WERI-Rb-1 (cell line): ENCODE results near the gene HP.

Experiments used
- DNase-seq: peaks from one replicate; pipeline ENCODE4 v3.0.0-alpha.2; 2020
- H3K27ac ChIP-seq: fragments of 250-450 bp; sonication (Bioruptor Pico); 2 replicates; pipeline ENCODE4 v1.5.1; 2020; ENCODE audit warnings: mild to moderate bottlenecking, moderate library complexity
- H3K27me3 ChIP-seq: fragments of 250-450 bp; sonication (Bioruptor Pico); 2 replicates; pipeline ENCODE4 v1.5.1; 2021; ENCODE audit warnings: mild to moderate bottlenecking, low read depth, moderate library complexity; ENCODE audit not compliant: insufficient read depth, severe bottlenecking
- H3K36me3 ChIP-seq: fragments of 250-450 bp; sonication (Bioruptor Pico); 2 replicates; pipeline ENCODE4 v1.5.1; 2020; ENCODE audit warnings: mild to moderate bottlenecking, moderate library complexity
- H3K4me3 ChIP-seq: 2 replicates; pipeline ENCODE4 v1.5.1; 2011; ENCODE audit warnings: low read depth, mild to moderate bottlenecking, control low read depth, low read length
- H3K9me3 ChIP-seq: fragments of 250-450 bp; sonication (Bioruptor Pico); 2 replicates; pipeline ENCODE4 v1.5.1; 2021; ENCODE audit warnings: mild to moderate bottlenecking, moderate library complexity; ENCODE audit not compliant: severe bottlenecking
- TF ChIP-seq, protein P1 (sequence below): IDR thresholded peaks from 2 replicates; pipeline ENCODE4 v1.5.1; 2011; ENCODE audit warnings: low read depth, mild to moderate bottlenecking, control low read depth, inconsistent platforms, low read length

Gene HP

GRCh38 chr16:72060405-72060804 lies 6.1 kb downstream of the HP start:
- no peaks in the 10 kb centered on the region for H3K9me3 ChIP-seq
- TF ChIP-seq, protein P1, sequence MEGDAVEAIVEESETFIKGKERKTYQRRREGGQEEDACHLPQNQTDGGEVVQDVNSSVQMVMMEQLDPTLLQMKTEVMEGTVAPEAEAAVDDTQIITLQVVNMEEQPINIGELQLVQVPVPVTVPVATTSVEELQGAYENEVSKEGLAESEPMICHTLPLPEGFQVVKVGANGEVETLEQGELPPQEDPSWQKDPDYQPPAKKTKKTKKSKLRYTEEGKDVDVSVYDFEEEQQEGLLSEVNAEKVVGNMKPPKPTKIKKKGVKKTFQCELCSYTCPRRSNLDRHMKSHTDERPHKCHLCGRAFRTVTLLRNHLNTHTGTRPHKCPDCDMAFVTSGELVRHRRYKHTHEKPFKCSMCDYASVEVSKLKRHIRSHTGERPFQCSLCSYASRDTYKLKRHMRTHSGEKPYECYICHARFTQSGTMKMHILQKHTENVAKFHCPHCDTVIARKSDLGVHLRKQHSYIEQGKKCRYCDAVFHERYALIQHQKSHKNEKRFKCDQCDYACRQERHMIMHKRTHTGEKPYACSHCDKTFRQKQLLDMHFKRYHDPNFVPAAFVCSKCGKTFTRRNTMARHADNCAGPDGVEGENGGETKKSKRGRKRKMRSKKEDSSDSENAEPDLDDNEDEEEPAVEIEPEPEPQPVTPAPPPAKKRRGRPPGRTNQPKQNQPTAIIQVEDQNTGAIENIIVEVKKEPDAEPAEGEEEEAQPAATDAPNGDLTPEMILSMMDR = no peak
- DNase-seq = no peak
- H3K36me3 ChIP-seq = no peaks in the 10 kb centered on the region
- H3K27ac ChIP-seq = no peak overlapping the region
- H3K27me3 ChIP-seq = no peaks in the 10 kb centered on the region
- H3K4me3 ChIP-seq = no peak overlapping the region

DNA sequence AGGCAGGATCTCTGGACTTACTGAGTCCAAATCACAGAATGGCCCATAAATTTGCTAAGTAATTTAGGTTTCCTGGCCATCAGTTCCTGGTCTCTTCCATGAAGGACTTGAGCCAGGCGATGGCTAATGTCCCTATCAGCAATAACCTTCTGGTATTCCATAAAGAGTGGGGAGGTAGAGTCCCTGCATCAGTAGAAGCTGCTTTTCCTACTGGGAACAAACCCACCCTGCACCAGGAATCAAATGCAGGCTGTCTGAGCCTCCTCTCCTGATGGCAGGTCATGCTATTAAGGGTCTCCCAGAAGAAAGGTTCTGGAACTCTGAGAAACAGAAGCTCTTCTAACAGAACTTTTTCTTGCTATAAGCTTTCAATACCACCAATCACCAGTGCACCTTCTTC lies 7.3 kb downstream of the HP start:
- H3K27ac ChIP-seq = no peak overlapping the region
- no peak overlapping the region for H3K4me3 ChIP-seq
- no peaks in the 10 kb centered on the region for H3K36me3 ChIP-seq
- H3K27me3 ChIP-seq = no peaks in the 10 kb centered on the region
- no peaks in the 10 kb centered on the region for H3K9me3 ChIP-seq
- no peak for DNase-seq
- TF ChIP-seq, protein P1 = no peak

DNA sequence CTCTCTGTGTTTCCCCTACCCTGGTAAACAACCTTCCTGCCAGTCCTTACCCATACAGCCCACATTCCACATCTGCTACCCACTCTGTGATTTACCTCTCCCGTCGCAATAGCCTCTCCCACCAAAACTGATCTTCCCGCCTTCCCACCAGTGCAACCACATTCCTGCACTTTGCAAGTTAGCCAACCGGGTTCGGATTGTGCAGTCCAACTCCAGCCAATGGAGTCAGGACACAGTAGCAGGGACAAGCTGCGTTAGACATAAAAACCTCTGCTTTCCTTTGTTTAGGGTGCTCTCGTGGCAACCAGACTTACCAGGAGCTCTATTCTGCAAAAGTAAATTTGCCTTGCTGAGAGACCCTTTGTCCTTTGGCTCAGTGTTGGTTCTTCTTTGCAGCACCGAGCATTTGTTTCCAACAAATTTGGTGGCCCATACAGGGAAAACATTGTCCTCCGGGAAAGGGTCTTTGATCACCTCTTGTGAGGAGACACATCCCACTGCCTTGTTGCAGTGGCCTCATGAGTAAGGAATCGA lies 10.1 kb downstream of the HP start:
- Histone ChIP-seq H3K9me3 (no peaks in the 10 kb centered on the region), H3K27me3 (no peaks in the 10 kb centered on the region), H3K36me3 (no peaks in the 10 kb centered on the region), H3K27ac (no peak overlapping the region), H3K4me3 (no peak overlapping the region)
- TF ChIP-seq, protein P1 = no peak
- no peak for DNase-seq

GRCh38 chr16:72066747-72067146 lies 12.4 kb downstream of the HP start:
- Histone ChIP-seq H3K4me3 (no peak overlapping the region), H3K9me3 (no peaks in the 10 kb centered on the region), H3K27ac (no peak overlapping the region), H3K36me3 (no peaks in the 10 kb centered on the region), H3K27me3 (no peaks in the 10 kb centered on the region)
- DNase-seq = no peak
- TF ChIP-seq, protein P1 = peak; percentile 67

- Histone ChIP-seq H3K4me3 (no peak overlapping the region), H3K27me3 (no peaks in the 10 kb centered on the region), H3K27ac (no peak overlapping the region), H3K9me3 (no peaks in the 10 kb centered on the region), H3K36me3 (no peaks in the 10 kb centered on the region)
- no peak for DNase-seq
- TF ChIP-seq, protein P1 = no peak
Measured at GRCh38 chr16:72068930-72069329, 14.6 kb downstream of the HP start.
